Measurements from ENCODE around the gene TMEM179.

The TMEM179 gene

GRCh38 chr14:104598910-104599273 lies 5.7 kb downstream of the TMEM179 start:
- no peak for DNase-seq (ENCODE audit: low read depth)

GRCh38 chr14:104598039-104598909 lies 6.3 kb downstream of the TMEM179 start:
- DNase-seq (ENCODE audit: low read depth) = no peak

DNA sequence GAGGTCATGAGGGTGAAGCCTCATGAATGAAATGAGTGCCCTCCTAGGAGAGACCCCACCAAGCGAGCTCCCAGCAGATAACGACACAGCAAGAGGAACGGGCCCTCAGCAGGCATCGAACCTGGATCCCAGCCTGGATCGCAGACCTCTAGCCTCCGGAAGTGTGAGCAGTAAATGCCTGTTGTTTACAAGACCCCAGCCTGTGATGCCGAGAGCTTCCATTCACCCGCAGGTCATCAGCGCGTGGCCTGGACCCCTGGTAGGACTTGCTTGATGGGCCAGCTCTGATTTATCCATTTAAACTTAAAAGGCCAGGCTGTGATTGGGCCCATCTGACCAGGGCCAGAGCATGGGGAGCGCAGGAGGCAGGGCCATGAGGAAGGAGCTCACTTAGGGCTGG lies 7.0 kb downstream of the TMEM179 start:
- DNase-seq (ENCODE audit: low read depth) = no peak

DNA sequence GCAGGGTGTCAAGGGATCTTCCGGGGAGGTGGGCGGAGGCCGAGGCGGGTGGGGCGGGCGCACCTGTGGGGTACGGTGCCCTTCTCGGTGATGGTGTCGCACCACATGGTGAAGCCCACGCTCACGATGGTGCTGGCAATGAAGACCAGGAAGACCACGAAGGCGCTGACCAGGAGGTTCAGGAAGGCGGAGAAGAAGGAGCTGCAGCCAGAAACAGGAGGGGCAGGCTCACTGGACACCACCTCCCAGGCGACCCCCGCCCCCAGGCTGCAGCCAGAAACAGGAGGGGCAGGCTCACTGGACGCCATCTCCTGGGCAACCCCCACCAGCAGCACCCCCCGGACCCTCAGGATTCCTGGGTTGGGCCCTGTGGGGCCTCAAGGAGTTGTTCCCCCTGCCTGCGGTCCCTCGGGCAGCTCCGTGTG lies 7.6 kb downstream of the TMEM179 start:
- DNase-seq (ENCODE audit: low read depth) = no peak

DNA sequence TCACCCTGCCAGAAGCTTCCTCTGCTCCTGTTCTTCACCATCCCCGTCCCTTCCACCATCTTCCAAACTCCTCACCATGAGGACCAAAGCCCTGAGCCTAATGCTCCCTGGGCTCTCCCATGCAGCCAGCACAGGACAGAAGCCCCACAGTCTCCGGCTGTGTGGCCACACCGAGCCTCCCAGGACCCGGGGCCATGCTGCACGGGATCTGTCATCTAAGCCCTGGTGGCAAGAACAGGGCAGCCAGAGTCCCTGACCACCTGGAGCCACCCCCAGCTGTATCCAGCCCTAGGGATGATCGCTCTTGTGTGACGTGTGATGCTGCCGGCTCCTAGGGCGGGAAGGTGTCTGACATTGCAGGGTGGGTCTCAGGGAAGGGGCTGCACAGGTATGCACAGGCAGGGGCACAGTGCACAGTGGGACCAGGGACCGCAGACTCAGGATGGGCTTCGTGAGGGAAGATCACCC lies 8.1 kb downstream of the TMEM179 start:
- no peak for DNase-seq (ENCODE audit: low read depth)

DNA sequence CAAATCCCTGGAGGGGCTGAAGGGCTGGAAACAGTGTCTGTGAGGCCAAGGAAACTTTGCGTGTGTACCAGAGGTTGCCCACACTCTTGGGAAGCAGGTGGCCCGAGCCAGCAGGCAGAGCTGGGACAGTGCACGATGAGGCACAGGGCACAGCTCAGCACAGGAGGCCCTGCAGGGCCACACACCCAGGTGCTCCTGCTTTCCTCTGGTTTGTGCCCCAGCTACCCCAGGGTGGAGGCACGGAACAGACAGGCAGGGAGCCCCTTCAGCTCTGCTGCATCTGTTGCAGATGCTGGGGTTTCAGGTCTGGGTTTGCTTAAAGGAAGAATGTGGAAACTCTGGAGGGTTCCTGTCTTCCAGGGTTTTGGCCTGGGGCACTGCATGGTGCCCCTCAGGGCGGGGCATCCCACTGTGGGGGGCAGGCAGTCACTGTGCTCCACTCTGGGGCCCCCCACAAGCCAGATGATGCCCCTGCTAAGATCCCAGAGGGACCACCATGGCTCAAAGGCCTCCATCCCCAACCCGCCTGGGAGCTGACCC lies 8.6 kb downstream of the TMEM179 start:
- no peak for DNase-seq (ENCODE audit: low read depth)

- no peak for DNase-seq (ENCODE audit: low read depth)
Observed at GRCh38 chr14:104595116-104595675, 9.4 kb downstream of the TMEM179 start.

GRCh38 chr14:104594310-104595046 lies 10.1 kb downstream of the TMEM179 start:
- DNase-seq (ENCODE audit: low read depth) = no peak

GRCh38 chr14:104593710-104594136 lies 10.8 kb downstream of the TMEM179 start:
- DNase-seq (ENCODE audit: low read depth) = no peak

GRCh38 chr14:104593241-104593701 lies 11.3 kb downstream of the TMEM179 start:
- DNase-seq (ENCODE audit: low read depth) = no peak

DNA sequence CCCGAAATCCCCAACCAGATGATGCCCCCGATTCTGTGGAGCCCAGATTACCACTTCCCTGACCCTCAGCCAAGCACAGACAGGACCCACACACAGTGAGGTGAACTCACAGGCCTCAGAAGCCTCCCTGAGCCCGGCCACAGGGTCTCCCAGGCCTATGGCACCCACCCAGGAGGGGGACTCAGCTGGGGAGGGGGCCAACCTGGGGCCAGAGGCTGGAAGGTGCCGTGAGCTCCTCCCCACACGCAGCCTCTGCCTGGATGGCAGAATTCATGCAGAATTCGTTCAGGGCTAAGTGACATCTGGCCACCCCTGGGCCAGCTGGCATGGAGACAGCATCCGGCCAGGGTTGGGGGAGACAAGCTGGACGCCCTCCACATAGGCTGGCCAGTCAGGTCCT lies 11.8 kb downstream of the TMEM179 start:
- no peak for DNase-seq (ENCODE audit: low read depth)

GRCh38 chr14:104592292-104592672 lies 12.3 kb downstream of the TMEM179 start:
- no peak for DNase-seq (ENCODE audit: low read depth)

DNA sequence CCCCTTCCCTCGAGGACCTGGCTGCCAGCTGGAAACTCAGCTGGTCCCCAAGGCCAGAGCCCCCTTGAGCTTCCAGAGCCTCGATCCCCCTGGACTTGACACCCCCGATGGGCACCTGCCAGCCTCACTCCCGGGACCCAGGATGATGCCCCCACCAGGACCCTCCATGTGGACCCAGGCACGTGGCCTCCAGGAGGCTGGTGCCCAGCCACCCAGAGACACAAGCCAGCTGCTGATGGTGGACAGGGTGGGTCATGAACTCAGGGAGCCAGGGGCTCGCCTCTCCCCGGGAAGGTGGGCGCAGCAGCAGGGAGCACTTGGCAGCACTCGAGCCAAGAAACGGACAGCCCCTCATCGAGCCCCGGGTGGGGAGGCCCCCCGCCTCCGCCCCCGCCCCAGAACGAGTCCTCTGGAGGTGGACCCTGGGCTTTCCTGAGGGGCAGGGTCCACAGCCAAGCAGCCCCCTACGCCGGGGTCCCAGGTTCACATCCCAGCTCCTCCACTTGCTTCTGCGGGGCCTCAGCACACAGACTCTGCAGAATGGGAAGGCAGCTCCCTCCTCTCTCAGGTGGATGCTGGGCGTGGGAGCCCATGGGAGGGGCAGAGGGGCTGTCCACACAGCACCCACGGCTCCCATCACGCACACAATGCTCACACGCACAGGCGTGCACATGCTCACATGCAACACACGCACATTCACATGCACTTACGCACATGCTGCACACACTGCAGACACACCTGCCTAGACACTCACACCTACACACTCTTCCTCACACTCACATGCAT lies 12.9 kb downstream of the TMEM179 start:
- DNase-seq (ENCODE audit: low read depth) = no peak

DNA sequence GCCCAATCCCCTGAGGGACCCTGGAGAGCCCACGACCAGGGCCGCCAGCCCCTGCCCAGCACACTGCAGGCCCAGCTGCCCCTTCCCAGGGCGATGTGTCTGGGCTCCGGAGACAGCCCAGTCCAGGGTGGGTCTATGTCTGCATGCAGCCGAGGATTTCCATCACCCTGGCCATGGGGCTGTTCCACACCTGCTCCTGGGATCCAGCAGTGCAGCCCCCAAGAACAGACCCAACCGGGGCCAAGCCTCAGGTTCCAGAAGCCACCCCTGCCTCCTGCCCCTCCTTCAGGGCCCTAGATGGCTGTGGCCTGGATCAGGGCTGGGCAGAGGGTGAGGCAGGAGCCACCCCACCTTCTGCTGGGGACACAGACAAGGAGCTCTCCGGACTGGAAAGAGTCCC lies 13.5 kb downstream of the TMEM179 start:
- DNase-seq (ENCODE audit: low read depth) = no peak

DNA sequence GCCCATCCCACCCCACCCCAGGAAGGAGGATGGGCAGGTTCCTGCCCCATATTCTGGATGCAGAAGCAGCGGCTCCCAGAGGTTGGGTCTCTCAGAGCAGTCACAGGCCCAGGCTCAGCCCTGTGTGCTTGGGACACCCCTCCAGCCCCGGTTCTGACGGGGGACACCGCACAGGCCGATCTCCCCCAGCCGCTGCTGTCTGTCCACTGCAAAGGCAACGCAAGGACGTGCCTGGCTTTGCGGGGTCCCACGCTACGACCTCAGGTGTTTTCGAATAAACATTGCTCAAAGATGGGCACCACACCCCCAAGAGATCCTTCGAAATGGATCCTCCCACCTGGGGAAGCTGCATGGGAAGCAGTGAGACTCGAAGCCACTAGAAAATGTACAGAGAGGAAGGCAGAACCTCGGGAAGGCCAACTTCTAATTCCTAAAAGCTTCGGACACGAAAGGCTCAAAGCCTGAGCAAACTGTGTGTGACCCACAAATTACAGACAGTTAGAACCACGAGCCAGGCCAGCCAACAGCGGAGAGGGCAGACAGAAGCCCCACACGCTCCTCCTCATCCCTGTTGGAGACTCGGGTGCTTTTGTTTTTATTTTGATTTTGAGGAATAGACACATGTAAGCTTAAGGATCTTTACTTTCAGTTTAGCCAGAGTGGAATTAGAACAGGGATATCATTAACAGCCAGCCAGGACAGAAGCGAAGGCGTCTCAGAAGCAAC lies 14.2 kb downstream of the TMEM179 start:
- no peak for DNase-seq (ENCODE audit: low read depth)

DNA sequence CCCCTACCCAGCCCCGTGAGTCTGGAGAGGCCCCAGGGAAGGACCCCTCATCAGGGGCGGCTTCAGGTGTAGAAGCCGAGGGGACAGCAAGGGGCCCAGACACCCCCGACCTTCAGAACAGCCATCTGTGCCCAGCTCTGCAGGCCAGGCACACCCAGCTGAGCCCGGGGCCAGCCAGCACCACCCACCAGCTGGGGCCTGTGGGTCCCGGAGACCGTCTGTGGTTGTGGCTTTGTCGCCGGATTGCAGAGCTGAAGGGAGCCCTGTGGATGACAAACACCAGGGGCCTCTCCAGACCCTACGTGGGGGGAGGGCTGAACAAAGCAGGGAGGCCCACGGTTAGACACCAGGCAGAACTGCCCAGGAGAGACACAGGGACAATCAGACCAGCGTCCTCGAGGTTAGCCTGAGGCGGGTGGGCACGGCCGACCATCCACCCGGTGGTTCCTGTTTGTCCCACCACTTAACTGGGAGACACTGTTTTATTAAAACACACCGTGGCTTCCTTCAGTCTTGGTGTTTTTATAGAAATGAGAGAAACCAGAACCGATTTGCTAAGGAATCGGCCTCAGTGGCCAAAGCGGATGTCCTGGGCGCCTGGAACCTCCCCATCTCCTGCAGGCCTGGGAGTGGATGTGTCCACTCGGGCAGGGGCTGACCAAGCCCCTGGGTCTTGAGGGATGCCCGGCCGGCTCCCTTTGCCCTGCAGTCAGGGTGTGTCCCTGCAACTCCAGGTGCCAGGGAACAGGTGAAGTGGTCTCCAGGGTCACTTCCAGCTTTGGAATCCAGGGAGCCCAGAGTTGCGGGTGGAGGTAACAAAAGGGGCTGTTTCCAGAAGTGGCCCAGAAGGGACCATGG lies 15.0 kb downstream of the TMEM179 start:
- DNase-seq (ENCODE audit: low read depth) = no peak

GRCh38 chr14:104588066-104588857 lies 16.3 kb downstream of the TMEM179 start:
- DNase-seq (ENCODE audit: low read depth) = no peak

DNA sequence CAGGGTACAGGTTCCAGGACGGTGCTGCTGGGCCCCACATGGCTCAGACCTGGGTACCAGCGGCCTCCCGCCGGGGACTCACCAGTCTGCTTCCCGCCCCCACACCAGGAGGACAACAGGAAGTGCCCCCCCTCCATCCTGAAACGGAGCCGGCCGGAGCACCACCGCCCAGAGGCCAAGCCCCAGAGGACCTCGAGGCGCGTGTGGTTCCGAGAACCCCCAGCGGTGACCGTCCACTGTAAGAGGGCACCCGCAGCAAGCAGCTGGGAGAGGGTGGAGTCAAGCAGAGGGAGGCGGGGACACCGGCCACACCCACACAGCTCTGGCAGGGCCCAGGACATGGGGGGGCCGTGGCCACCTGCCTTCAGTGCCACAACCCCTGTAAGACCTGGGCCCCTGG lies 16.9 kb downstream of the TMEM179 start:
- DNase-seq (ENCODE audit: low read depth) = no peak
